ENCODE results near the gene GPR146.

DNA sequence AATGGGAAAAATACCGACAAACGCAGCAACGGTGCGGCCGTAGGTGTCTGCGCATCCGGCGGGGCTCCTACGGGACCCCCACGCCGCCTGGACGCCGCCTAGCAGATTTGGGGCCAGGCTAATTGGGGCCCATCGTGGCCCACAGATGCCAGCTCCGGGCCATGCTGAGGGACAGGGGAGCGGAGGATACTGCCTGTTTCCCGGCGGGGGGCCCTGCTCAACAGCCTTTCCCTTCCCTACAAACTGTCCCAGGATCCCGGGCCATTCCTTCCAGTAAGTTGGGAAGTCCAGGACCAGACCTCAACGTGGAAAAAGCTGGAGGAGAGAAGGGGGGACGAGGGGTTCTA is 21.9 kb downstream of the GPR146 start:
- TF ChIP-seq EZH2 (IDR thresholded peaks at IDR 0.05) (no peak), EZH2phosphoT487 (IDR thresholded peaks at IDR 0.05) (no peak)
- TF ChIP-seq, protein P1, sequence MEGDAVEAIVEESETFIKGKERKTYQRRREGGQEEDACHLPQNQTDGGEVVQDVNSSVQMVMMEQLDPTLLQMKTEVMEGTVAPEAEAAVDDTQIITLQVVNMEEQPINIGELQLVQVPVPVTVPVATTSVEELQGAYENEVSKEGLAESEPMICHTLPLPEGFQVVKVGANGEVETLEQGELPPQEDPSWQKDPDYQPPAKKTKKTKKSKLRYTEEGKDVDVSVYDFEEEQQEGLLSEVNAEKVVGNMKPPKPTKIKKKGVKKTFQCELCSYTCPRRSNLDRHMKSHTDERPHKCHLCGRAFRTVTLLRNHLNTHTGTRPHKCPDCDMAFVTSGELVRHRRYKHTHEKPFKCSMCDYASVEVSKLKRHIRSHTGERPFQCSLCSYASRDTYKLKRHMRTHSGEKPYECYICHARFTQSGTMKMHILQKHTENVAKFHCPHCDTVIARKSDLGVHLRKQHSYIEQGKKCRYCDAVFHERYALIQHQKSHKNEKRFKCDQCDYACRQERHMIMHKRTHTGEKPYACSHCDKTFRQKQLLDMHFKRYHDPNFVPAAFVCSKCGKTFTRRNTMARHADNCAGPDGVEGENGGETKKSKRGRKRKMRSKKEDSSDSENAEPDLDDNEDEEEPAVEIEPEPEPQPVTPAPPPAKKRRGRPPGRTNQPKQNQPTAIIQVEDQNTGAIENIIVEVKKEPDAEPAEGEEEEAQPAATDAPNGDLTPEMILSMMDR (IDR thresholded peaks at IDR 0.05), result no peak

Measured in neural progenitor cell (in vitro differentiated cells).